ENCODE measurements around the gene WSCD1. TPM values are rescaled to one million over a fixed set of nuclear protein-coding genes. Genes with fewer than 3 reads are reported as not detected.

Gene WSCD1
- total RNA-seq, 2 experiments from 2014 or later = not detected

DNA sequence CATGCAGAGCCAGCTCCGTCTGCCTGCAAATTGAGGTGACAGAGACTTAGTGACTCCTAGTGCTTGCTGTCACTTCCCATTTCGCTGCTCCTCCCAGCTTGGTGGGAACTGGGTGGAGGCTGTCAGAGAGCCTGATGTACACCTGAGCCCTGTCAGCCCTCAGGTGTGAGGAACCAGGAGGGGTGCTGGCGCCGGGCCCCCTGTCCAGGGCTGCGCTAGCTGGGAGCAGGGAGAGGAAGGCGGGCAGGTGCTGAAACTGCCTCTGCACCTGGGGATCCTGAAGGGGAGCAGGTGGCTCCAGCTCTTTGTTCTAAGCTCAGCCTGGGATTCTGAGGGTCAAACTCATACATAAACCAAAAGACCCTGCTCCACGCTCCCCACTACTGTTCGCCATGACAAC, 10.8 kb upstream of the WSCD1 start:
- TF ChIP-seq, protein P1, sequence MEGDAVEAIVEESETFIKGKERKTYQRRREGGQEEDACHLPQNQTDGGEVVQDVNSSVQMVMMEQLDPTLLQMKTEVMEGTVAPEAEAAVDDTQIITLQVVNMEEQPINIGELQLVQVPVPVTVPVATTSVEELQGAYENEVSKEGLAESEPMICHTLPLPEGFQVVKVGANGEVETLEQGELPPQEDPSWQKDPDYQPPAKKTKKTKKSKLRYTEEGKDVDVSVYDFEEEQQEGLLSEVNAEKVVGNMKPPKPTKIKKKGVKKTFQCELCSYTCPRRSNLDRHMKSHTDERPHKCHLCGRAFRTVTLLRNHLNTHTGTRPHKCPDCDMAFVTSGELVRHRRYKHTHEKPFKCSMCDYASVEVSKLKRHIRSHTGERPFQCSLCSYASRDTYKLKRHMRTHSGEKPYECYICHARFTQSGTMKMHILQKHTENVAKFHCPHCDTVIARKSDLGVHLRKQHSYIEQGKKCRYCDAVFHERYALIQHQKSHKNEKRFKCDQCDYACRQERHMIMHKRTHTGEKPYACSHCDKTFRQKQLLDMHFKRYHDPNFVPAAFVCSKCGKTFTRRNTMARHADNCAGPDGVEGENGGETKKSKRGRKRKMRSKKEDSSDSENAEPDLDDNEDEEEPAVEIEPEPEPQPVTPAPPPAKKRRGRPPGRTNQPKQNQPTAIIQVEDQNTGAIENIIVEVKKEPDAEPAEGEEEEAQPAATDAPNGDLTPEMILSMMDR (conservative IDR thresholded peaks at IDR 0.05; ENCODE audit: low read length) = no peak
- TF ChIP-seq EZH2phosphoT487 (IDR thresholded peaks at IDR 0.05; ENCODE audit: borderline replicate concordance, low read depth, low read length) = no peak
- Histone ChIP-seq H2AFZ (ENCODE audit: low read length) (no peak overlapping the region), H3K27ac (ENCODE audit: low read depth, low read length, poor library complexity, severe bottlenecking) (no peak overlapping the region), H3K9me3 (ENCODE audit: low read length) (no peaks in the 10 kb centered on the region), H3K4me1 (ENCODE audit: insufficient read depth, low read length, poor library complexity, severe bottlenecking) (no peaks in the 10 kb centered on the region), H3K36me3 (ENCODE audit: insufficient read depth, low read length) (no peaks in the 10 kb centered on the region), H3K9me2 (ENCODE audit: insufficient read depth, low read length) (no peaks in the 10 kb centered on the region), H3K4me2 (ENCODE audit: low read length) (no peak overlapping the region), H3K4me3 (ENCODE audit: low read depth, low read length, poor library complexity, severe bottlenecking) (no peak overlapping the region), H4K20me1 (ENCODE audit: insufficient read depth, low read length) (no peaks in the 10 kb centered on the region), H3K79me2 (ENCODE audit: insufficient read depth, low read depth, low read length) (no peaks in the 10 kb centered on the region)
- CTCF ChIA-PET (ENCODE audit: unreplicated experiment) = no interaction called here
- intact Hi-C loops (cut with micrococcal nuclease; ENCODE audit: unreplicated experiment) = no loop called here
- POLR2A ChIA-PET = no interaction called here
- no peak for DNase-seq (ENCODE audit: low spot score)
- no TSS peak for BruUV-seq (replicated peaks)

GRCh38 chr17:6061290-6061689, 8.9 kb upstream of the WSCD1 start:
- CTCF ChIA-PET (ENCODE audit: unreplicated experiment) = interaction anchor here (0.6 kb wide), 1 partner anchor 17 kb away, joined by 4 read pairs; no protein-coding TSS in a partner anchor

GRCh38 chr17:6064868-6065267, 5.3 kb upstream of the WSCD1 start:
- TF ChIP-seq, protein P1 (conservative IDR thresholded peaks at IDR 0.05; ENCODE audit: low read length) = no peak
- no peak for TF ChIP-seq EZH2phosphoT487 (IDR thresholded peaks at IDR 0.05; ENCODE audit: borderline replicate concordance, low read depth, low read length)
- Histone ChIP-seq H3K4me2 (ENCODE audit: low read length) (no peak overlapping the region), H3K79me2 (ENCODE audit: insufficient read depth, low read depth, low read length) (no peaks in the 10 kb centered on the region), H2AFZ (ENCODE audit: low read length) (no peak overlapping the region), H3K9me2 (ENCODE audit: insufficient read depth, low read length) (no peaks in the 10 kb centered on the region), H3K27ac (ENCODE audit: low read depth, low read length, poor library complexity, severe bottlenecking) (no peak overlapping the region), H3K4me1 (ENCODE audit: insufficient read depth, low read length, poor library complexity, severe bottlenecking) (no peaks in the 10 kb centered on the region), H4K20me1 (ENCODE audit: insufficient read depth, low read length) (no peaks in the 10 kb centered on the region), H3K4me3 (ENCODE audit: low read depth, low read length, poor library complexity, severe bottlenecking) (no peak overlapping the region), H3K9me3 (ENCODE audit: low read length) (no peaks in the 10 kb centered on the region), H3K36me3 (ENCODE audit: insufficient read depth, low read length) (no peaks in the 10 kb centered on the region)
- intact Hi-C loops (cut with micrococcal nuclease; ENCODE audit: unreplicated experiment) = no loop called here
- ChIA-PET POLR2A (no interaction called here), CTCF (ENCODE audit: unreplicated experiment) (no interaction called here)
- DNase-seq (ENCODE audit: low spot score) = no peak
- BruUV-seq (replicated peaks) = no TSS peak

More at GRCh38 chr17:6061290-6061689, 8.9 kb upstream of the WSCD1 start:
- H4K20me1 ChIP-seq (ENCODE audit: insufficient read depth, low read length) = no peaks in the 10 kb centered on the region
- no peaks in the 10 kb centered on the region for H3K4me1 ChIP-seq (ENCODE audit: insufficient read depth, low read length, poor library complexity, severe bottlenecking)
- no peaks in the 10 kb centered on the region for H3K36me3 ChIP-seq (ENCODE audit: insufficient read depth, low read length)
- H3K9me2 ChIP-seq (ENCODE audit: insufficient read depth, low read length) = no peaks in the 10 kb centered on the region
- no peak for DNase-seq (ENCODE audit: low spot score)
- BruUV-seq (replicated peaks) = no TSS peak
- no peak overlapping the region for H3K4me2 ChIP-seq (ENCODE audit: low read length)
- no peaks in the 10 kb centered on the region for H3K9me3 ChIP-seq (ENCODE audit: low read length)
- no peak overlapping the region for H3K4me3 ChIP-seq (ENCODE audit: low read depth, low read length, poor library complexity, severe bottlenecking)
- no peak for TF ChIP-seq EZH2phosphoT487 (IDR thresholded peaks at IDR 0.05; ENCODE audit: borderline replicate concordance, low read depth, low read length)
- TF ChIP-seq, protein P1 (conservative IDR thresholded peaks at IDR 0.05; ENCODE audit: low read length) = no peak
- no peak overlapping the region for H2AFZ ChIP-seq (ENCODE audit: low read length)
- intact Hi-C loops (cut with micrococcal nuclease; ENCODE audit: unreplicated experiment) = no loop called here
- no peaks in the 10 kb centered on the region for H3K79me2 ChIP-seq (ENCODE audit: insufficient read depth, low read depth, low read length)
- no peak overlapping the region for H3K27ac ChIP-seq (ENCODE audit: low read depth, low read length, poor library complexity, severe bottlenecking)
- POLR2A ChIA-PET = interaction anchor here (0.5 to 0.6 kb wide), 2 partner anchors 293 to 492 kb away, joined by 3 read pairs; no protein-coding TSS in a partner anchor

Data from OCI-LY7 (cell line).